Measurements from ENCODE around the gene FLOT1.

The FLOT1 gene

GRCh38 chr6:30719791-30720737 lies 22.4 kb downstream of the FLOT1 start, which contains the start of gene TUBB (continued):
- TF ChIP-seq ZNF518A (tag by site-specific recombination; conservative IDR thresholded peaks at IDR 0.05; ENCODE audit: low read depth) (no peak), PRDM2 (tag by site-specific recombination; IDR thresholded peaks at IDR 0.05; ENCODE audit: borderline replicate concordance) (no peak), ZSCAN30 (tag by site-specific recombination; IDR thresholded peaks at IDR 0.05) (peak; percentile 54; the same call in 1 of the 2 replicates), OSR2 (tag by site-specific recombination; IDR thresholded peaks at IDR 0.05) (no peak), ZSCAN16 (tag by site-specific recombination; IDR thresholded peaks at IDR 0.05) (no peak), ZNF692 (tag by site-specific recombination; IDR thresholded peaks at IDR 0.05) (0 out of 2 replicates have a peak, but pooled peaks have one; percentile 10), ZNF830 (tag by site-specific recombination; IDR thresholded peaks at IDR 0.05; ENCODE audit: low read depth) (no peak), ZNF23 (tag by site-specific recombination; IDR thresholded peaks at IDR 0.05; ENCODE audit: borderline replicate concordance) (no peak), ZNF658 (tag by site-specific recombination; IDR thresholded peaks at IDR 0.05) (no peak), PRDM10 (tag by site-specific recombination; IDR thresholded peaks at IDR 0.05) (peak; percentile 72), ZNF707 (tag by site-specific recombination; IDR thresholded peaks at IDR 0.05) (no peak), ZSCAN18 (tag by site-specific recombination; IDR thresholded peaks at IDR 0.05) (no peak), PBX3 (CRISPR knock-in tag; IDR thresholded peaks at IDR 0.05) (no peak), HOXC10 (CRISPR knock-in tag; IDR thresholded peaks at IDR 0.05) (peak; percentile 82; the same call in 1 of the 2 replicates), ZIC2 (tag by site-specific recombination; IDR thresholded peaks at IDR 0.05) (no peak), ZEB2 (tag by site-specific recombination; IDR thresholded peaks at IDR 0.05) (no peak; the same call in 1 of the 2 replicates), ZNF560 (tag by site-specific recombination; IDR thresholded peaks at IDR 0.05; ENCODE audit: borderline replicate concordance) (no peak), ZNF776 (tag by site-specific recombination; IDR thresholded peaks at IDR 0.05; ENCODE audit: borderline replicate concordance) (no peak)
